Measurements from ENCODE around the gene GRK5.

- TF ChIP-seq CTCF (conservative IDR thresholded peaks at IDR 0.05) (no peak), EZH2 (IDR thresholded peaks at IDR 0.05; ENCODE audit: low read depth) (no peak)
Measured at GRCh38 chr10:119346095-119346832, 138.9 kb downstream of the GRK5 start.

Measured in PC-9 (cell line).